Gastroesophageal sphincter (tissue), 4 donors: ENCODE data around the gene ETV3L. TPM values are rescaled to one million over a fixed set of nuclear protein-coding genes. Genes with fewer than 3 reads are reported as not detected.

Experiments
- ATAC-seq: fragments of 150-250 bp; one replicate; pipeline ENCODE4 v1.9.1; 2016; ENCODE audit warnings: mild to moderate bottlenecking, moderate library complexity
- H3K27ac ChIP-seq, 4 donors: fragments of 200-600 bp; sonication (generic) in 3 of 4; 1 replicate in 3 of 4; 2 replicates in 1 of 4; pipeline ENCODE4 v1.5.1; 2016 to 2019
- H3K27me3 ChIP-seq: fragments of 200-600 bp; sonication (generic); one replicate; pipeline ENCODE4 v1.5.1; 2019
- H3K36me3 ChIP-seq, 2 donors: fragments of 200-600 bp; sonication (generic); one replicate each; pipeline ENCODE4 v1.5.1; 2019; ENCODE audit warnings: control low read depth in 1 of 2
- H3K4me1 ChIP-seq, 3 donors: fragments of 200-600 bp; sonication (generic); 1 replicate in 2 of 3; 2 replicates in 1 of 3; pipeline ENCODE4 v1.5.1; 2016 to 2019; ENCODE audit warnings: control low read depth in 2 of 3
- H3K4me3 ChIP-seq, 2 donors: fragments of 200-600 bp; sonication (generic); one replicate each; pipeline ENCODE4 v1.5.1; 2019; ENCODE audit warnings: mild to moderate bottlenecking in 1 of 2, moderate library complexity in 1 of 2
- H3K9me3 ChIP-seq, 3 donors: fragments of 200-600 bp; sonication (generic); one replicate each; pipeline ENCODE4 v1.5.1; 2017 to 2019; ENCODE audit warnings: control low read depth in 2 of 3
- EP300 ChIP-seq: sonication (generic); formaldehyde crosslinking; IDR thresholded peaks from one replicate; pipeline ENCODE4 v1.6.1; 2017; ENCODE audit warnings: antibody characterized with exemption, mild to moderate bottlenecking
- POLR2A ChIP-seq, 2 donors: fragments of 450-650 bp; IDR thresholded peaks; one replicate each; pipeline ENCODE4 v1.6.1; 2017; ENCODE audit warnings: antibody characterized with exemption in 2 of 2, mild to moderate bottlenecking in 2 of 2, moderate library complexity in 1 of 2
- POLR2AphosphoS5 ChIP-seq: sonication (generic); formaldehyde crosslinking; IDR thresholded peaks from one replicate; pipeline ENCODE4 v1.6.1; 2017; ENCODE audit warnings: antibody characterized with exemption
- WGBS, 2 donors: methylation state at CpG; one replicate each; pipeline ENCODE4 v1.1.5; 2018; ENCODE audit warnings: low coverage in 1 of 2; 5-methylcytosine and 5-hydroxymethylcytosine counted together
- total RNA-seq, 4 donors: library from RNA; depleted of rRNA; stranded (reverse); fragments of >200 nt; gene quantifications; one replicate each; pipeline ENCODE4 v1.1.0, GENCODE V29; 2016
- TF ChIP-seq, protein P1 (sequence below), 4 experiments: fragments of 200-600 bp in 2 of 4; fragments of 450-650 bp in 2 of 4; sonication (generic) in 1 of 4; IDR thresholded peaks; one replicate each; pipeline ENCODE4 v1.5.1; 2017 to 2019; ENCODE audit warnings: antibody characterized with exemption in 4 of 4, mild to moderate bottlenecking in 2 of 4, moderate library complexity in 2 of 4

Gene ETV3L
- total RNA-seq, 4 donors from 2014 or later = not detected

GRCh38 chr1:157133426-157133825 is 33.8 kb upstream of the ETV3L start:
- Histone ChIP-seq H3K4me3 (no peak overlapping the region), H3K9me3 (no peaks in the 10 kb centered on the region), H3K27me3 (no peaks in the 10 kb centered on the region), H3K36me3 (peaks cover 9 to 76% of the 10 kb centered on the region in 2 donors), H3K27ac (no peak overlapping the region), H3K4me1 (peaks cover 3 to 26% (median 7%) of the 10 kb centered on the region in 3 donors)
- WGBS, 2 donors = 69 to 80% methylated on average over 1 to 2 of the region's 2 CpGs
- no peak for ATAC-seq
- TF ChIP-seq POLR2A (IDR thresholded peaks at IDR 0.05) = no peak

DNA sequence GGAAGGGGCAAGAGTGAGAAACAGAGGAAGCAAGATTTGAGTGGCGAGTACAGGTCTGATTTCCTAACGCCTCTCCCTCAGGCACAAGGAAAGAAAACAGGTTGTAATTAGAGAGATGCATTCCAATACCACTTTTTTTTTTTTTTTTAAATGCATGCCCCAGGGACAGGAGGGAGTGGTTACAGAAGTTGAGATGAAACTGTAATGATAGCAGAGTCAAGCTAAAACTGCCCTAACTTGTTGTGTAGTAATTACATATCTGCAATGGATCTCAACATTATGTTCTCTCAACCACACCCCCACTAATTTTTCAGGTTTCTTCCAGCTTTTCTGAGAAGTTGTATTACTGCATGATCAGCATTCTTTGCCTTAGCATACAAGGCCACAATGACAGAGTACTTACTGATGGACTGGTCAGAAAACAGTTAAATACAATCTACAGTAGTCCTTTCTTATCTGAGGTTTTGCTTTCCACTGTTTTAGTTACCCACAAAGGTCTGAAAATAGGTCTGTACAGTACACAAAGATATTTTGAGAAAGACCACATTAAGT is 33.1 kb upstream of the ETV3L start:
- H3K4me1 ChIP-seq = peaks cover 3 to 24% (median 7%) of the 10 kb centered on the region in 3 donors
- TF ChIP-seq POLR2AphosphoS5 = no peak
- TF ChIP-seq POLR2A (IDR thresholded peaks at IDR 0.05) = no peak
- TF ChIP-seq EP300 = no peak
- TF ChIP-seq, protein P1, sequence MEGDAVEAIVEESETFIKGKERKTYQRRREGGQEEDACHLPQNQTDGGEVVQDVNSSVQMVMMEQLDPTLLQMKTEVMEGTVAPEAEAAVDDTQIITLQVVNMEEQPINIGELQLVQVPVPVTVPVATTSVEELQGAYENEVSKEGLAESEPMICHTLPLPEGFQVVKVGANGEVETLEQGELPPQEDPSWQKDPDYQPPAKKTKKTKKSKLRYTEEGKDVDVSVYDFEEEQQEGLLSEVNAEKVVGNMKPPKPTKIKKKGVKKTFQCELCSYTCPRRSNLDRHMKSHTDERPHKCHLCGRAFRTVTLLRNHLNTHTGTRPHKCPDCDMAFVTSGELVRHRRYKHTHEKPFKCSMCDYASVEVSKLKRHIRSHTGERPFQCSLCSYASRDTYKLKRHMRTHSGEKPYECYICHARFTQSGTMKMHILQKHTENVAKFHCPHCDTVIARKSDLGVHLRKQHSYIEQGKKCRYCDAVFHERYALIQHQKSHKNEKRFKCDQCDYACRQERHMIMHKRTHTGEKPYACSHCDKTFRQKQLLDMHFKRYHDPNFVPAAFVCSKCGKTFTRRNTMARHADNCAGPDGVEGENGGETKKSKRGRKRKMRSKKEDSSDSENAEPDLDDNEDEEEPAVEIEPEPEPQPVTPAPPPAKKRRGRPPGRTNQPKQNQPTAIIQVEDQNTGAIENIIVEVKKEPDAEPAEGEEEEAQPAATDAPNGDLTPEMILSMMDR (IDR thresholded peaks at IDR 0.05) = no peak
- no peak for ATAC-seq
- WGBS, 2 donors = 53 to 73% methylated on average over 2 of the region's 2 CpGs
- no peak overlapping the region for H3K27ac ChIP-seq
- no peaks in the 10 kb centered on the region for H3K27me3 ChIP-seq
- H3K9me3 ChIP-seq = no peaks in the 10 kb centered on the region
- peaks cover 9 to 83% of the 10 kb centered on the region in 2 donors for H3K36me3 ChIP-seq
- no peak overlapping the region for H3K4me3 ChIP-seq

DNA sequence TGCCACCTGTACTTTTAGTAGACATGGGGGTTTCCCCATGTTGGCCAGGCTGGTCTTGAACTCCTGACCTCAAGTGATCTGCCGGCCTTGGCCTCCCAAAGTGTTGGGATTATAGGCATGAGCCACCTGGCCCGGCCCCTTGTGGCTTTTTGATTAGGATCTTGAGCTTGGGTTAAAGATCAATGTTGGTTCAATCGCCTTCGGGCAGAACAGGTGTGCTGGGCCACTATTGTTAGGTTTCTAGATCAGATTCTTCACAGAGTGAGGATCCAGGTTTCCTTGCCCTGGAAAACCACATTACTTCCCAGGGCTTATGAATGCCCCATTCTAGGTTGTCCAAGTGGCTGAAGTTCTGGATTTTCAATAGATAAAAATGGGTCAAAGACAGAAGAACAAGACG is 32.5 kb upstream of the ETV3L start:
- TF ChIP-seq EP300 = no peak
- TF ChIP-seq, protein P1 (IDR thresholded peaks at IDR 0.05) = no peak
- Histone ChIP-seq H3K4me3 (no peak overlapping the region), H3K4me1 (peaks cover 3 to 18% (median 6%) of the 10 kb centered on the region in 3 donors), H3K9me3 (no peaks in the 10 kb centered on the region), H3K27ac (no peak overlapping the region), H3K27me3 (no peaks in the 10 kb centered on the region), H3K36me3 (peaks cover 9 to 89% of the 10 kb centered on the region in 2 donors)
- 75 to 86% methylated on average over 1 of the region's 5 CpGs for WGBS, 2 donors
- no peak for ATAC-seq

DNA sequence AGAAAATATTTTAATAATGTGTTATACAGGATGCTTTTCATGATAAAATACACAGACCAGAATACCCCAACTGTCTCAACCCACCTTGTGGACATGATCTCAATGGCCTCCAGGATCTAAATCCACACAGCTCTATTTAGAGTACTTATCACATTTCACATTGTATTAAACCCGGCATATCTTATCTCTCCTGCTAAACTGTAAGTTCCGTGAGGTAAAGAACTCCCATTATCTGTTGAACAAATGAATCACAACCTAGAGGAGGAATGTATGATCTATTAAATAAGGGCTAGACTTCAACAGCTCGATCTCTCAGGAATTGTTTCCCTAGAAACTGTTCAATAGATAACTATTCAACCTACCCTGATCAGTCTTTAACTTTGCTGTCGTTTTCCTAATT is 31.7 kb upstream of the ETV3L start:
- Histone ChIP-seq H3K9me3 (no peaks in the 10 kb centered on the region), H3K4me3 (no peak overlapping the region), H3K27ac (no peak overlapping the region), H3K27me3 (no peaks in the 10 kb centered on the region), H3K36me3 (peaks cover 9 to 97% of the 10 kb centered on the region in 2 donors), H3K4me1 (peaks cover 0 to 10% (median 2%) of the 10 kb centered on the region in 3 donors)
- no peak for ATAC-seq
- TF ChIP-seq POLR2A (IDR thresholded peaks at IDR 0.05) (no peak), POLR2AphosphoS5 (no peak), EP300 (no peak)
- TF ChIP-seq, protein P1 (IDR thresholded peaks at IDR 0.05) = no peak
- WGBS, 2 donors = 70 to 85% methylated on average over 4 of the region's 4 CpGs

DNA sequence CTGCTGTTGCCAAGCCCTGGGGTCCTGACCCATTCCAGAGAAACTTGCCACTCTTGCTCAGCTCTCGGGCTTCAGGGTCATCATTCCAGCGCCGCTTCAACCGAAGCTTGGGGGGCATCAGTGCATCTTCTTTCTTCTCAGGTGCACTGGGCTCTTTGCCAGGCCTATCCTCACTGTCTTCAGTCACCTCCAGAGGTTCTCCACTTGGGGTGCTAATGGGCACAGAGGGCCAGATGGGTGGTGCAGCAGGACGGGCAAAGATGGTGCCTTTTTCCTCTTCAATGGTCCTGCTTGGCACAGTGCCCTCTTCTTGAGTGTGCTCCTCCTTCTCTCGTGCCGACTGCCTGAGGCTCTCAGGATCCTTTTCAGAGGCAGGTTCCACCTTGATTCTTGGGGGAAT is 25.2 kb upstream of the ETV3L start:
- no peaks in the 10 kb centered on the region for H3K27me3 ChIP-seq
- no peak overlapping the region for H3K27ac ChIP-seq
- peaks cover 0 to 77% of the 10 kb centered on the region in 2 donors for H3K36me3 ChIP-seq
- WGBS, 2 donors = 80% methylated on average over 5 of the region's 7 CpGs; no CpG with 5 or more reads in 1 of the 2 donors
- H3K4me3 ChIP-seq = no peak overlapping the region
- TF ChIP-seq POLR2AphosphoS5 = no peak
- TF ChIP-seq EP300 = no peak
- no peak for TF ChIP-seq POLR2A (IDR thresholded peaks at IDR 0.05)
- TF ChIP-seq, protein P1 (IDR thresholded peaks at IDR 0.05) = no peak
- no peak for ATAC-seq
- no peaks in the 10 kb centered on the region for H3K9me3 ChIP-seq
- no peaks in the 10 kb centered on the region for H3K4me1 ChIP-seq
